Stimulated activated CD8-positive, alpha-beta memory T cell treated with anti-CD3 and anti-CD28 coated beads, Interleukin-4, amount 100 ng/mL, for 1 hour (primary cell): ENCODE measurements around the gene AHI1.

Experiments
- DNase-seq, 2 donors: peaks; one replicate each; pipeline ENCODE4 v3.0.0-alpha.2; 2020; ENCODE audit warnings: low read depth in 2 of 2, low spot score in 1 of 2

Gene AHI1

DNA sequence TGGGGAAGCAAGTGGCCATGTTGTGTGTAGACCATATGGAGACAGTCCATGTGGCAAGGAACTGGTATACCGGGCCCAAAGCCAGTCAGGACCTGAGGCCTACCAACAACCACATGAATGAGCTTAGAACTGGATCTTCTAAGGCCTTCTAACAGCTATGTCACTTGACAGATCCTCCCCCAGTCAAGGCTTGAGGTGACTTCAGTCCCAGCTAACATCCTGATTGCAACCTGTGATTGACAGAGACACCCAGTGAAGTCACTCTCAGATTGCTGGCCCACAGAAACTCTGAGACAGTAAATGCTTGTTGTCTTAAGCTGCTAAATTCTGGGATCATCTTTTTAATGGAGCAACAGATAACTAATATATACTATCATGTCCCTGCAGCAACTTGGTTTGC, 32.9 kb downstream of the AHI1 start:
- no peak for DNase-seq

DNA sequence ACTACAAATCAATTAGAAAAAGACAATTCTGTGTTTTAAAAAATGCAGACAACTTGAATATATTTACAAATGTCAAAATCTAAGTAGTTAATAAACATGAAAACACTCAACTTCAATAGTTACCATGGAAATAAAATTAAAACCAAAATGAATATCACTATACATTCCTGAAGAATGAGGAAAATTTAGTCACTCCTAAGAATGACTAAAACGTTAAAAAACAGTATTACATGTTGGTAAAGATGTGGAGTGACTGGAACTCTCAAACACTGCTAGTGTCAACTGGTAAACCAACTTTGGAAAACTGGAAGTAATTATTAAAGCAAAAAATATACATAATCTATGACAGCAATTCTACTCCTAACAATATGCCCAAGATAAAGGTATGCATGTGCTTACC, 36.3 kb downstream of the AHI1 start:
- DNase-seq: no peak

DNA sequence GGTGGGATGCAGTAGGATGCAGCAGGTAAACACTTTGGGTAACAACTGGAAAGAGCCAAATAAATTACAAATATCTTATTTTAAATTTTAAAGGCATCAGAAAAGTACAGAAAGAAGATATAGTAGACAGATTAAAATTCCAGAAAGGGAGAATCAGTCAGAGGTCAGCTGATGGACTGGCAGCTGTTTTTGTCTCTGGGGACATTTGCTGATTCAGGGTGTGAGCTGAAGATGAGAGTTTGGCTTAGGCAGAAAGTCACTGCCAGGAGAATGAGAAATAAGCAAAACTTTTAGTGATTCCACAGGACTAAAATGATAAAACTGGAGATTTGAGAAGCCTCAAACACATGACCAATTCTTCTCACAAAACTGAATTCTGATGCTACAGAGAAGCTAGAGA, 39.5 kb downstream of the AHI1 start:
- DNase-seq: no peak

DNA sequence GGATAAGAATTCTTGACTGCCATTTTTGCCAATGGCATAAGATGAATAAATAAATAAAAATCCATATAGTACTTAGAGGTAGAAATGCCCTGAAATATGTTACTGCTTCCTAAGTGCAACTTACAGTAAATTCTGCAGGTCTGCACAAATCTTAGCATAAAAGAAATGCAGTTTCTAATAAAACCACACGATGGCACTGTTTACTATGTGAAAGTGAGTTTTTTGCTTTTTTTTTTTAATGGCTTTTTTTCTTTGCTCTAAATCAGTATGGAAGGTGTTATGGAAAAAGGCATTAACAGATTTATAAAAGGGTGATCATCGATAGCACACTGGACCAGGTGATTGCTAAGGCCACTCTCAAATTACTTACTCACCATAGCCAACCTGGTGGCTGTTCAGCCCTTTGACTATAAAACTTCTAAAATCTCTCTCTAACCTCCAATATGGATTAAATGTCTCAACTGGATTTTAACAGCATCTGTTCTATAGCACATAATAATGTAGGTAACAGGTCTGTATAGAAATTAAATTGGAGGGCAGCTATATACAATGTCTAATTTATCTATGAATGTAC, 45.8 kb downstream of the AHI1 start:
- DNase-seq: no peak

DNA sequence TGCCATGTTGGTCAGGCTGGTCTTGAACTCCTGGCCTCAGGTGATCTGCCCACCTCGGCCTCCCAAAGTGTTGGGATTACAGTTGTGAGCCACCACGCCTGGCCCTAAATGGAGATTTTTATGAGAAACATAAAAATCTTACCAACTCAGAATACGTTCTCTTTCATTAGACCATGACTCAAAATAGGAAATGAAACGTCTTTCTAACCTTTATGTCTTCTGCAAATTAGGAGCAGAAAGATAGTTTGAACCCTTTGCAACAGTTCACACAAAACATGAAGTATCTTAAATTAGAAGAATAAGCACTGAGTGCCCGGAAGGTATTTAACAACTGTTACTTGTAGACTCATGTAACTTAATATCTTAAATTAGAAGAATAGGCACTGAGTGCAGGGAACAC, 48.3 kb downstream of the AHI1 start:
- no peak for DNase-seq

DNA sequence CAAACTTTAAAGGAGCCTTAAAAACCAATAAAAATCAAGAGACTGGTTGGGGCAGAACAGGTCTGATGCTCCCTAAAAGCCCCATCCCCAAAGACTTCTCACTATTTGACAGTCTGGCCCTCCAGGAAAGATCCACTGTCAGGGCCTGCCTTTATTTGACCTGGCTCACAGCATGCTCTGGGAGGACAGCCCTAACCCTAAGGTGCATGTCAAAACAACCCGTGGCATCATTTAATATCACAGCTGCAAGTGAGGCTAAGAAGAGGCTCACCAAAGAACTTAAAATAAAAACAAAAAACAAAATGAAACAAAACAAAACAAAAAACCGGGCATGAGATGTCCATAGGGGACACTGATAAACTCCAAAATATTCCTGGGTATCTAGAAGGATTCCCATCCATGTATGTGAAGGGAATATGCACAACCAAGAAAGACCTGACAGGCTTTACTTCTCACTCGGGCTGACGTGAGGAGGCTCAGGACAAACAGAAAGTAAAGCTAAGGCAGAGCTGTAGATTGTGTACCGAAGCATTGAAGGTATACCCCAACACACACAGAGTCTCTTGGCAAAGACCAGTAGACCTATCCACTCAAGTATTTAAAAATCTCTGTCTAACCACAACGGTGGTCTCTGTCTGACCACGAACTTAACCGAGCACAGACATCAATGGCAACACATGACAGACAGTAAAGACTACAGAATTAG, 57.3 kb downstream of the AHI1 start:
- no peak for DNase-seq

DNA sequence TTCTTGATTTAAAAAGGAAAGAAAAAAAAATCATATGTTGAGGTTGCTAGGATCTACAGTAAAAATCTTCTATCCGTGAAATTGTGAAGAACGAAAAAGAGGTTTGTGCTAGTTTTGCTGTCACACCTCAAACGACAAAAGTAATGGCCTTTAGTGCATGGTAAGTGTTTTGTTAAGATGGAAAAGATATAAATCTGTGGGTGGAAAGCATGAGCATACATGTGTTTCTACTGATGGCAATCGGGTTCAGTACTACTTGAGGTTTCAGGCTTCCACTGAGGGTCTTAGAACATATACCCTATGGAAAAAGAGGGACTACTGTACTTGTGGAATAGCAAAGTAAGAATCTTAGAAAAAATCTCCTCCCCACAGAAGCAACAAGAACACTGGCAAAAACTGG, 58.0 kb downstream of the AHI1 start:
- DNase-seq: no peak

DNA sequence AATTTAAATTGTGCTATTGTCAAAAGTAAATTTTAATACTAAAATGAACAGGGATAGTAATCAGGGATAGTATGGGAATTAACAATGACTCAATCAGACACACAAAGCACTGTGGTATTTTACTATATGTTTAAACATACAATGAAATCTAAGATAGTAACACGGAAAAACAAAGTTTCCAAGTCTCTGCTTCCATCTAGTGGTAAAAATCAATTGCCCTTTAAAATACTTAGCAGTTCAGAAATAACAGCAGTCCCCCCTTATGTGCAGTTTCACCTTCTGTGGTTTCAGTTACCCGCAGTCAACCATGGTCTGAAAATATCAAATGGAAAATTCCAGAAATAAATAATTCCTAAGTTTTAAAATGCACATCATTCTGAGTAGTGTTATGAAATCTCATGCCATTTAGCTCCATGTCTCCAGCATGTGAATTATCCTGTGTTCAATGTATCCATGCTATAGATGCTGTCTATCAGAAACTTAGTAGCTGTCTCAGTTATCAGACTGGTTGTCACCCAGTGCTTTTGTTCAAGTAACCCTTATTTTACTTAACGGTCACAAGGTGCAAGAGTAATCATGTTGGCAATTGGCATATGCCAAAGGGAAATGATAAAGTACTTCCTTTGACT, 58.5 kb downstream of the AHI1 start:
- DNase-seq: no peak

DNA sequence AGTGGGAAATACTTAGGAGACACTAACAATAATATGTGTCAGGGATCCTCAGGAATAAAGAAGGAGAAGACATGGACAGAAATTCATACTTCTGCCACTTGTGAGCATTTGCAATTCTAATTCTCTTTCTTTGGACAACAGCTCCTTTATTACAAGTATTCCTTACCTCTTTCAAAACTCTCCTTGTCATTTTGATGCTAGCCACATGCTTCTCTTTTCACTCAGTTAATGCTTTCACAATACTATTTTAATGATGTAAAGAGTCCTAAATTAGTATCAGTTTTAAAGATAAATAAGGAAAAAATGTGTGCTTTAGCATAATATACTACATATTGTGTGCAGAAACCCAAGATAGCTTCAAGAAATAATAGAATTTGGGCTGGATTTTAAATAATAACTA, 62.5 kb downstream of the AHI1 start:
- DNase-seq: no peak

DNA sequence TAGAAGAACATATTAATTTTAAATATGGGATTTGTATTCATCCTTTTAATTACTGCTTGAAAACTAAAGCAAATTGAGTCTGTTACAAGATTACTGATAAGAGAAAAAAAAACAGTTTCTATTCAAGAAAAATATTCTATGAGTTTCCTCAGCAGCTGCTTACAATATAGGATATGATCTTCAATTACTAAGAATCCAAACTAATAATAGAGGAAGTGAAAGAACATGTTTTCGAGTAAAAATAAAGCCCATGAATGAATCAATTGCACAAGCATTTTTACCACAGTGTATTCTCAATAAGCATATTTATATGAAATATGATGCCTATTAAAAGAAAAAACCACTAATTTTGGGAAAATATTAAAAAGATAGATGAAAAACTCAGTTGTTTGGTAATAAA, 63.4 kb downstream of the AHI1 start:
- no peak for DNase-seq

DNA sequence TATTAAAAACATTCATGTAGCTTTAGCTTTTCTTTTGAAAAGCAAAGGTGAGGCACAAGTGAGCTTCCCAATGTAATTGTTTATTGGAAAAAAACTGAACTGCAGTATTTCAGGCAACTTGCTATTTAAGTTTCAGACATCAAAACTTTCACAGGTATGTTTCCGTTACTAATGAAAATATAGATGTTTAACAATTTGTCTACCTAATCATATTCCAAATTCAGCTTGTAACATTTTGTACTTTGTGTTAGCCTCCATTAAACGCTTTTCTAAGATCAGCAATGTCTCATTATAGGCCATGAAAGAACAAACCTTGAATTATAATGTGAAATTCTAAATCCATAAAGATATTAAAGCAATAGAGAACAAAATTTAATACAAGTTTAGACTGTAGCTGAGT, 69.5 kb downstream of the AHI1 start:
- no peak for DNase-seq

DNA sequence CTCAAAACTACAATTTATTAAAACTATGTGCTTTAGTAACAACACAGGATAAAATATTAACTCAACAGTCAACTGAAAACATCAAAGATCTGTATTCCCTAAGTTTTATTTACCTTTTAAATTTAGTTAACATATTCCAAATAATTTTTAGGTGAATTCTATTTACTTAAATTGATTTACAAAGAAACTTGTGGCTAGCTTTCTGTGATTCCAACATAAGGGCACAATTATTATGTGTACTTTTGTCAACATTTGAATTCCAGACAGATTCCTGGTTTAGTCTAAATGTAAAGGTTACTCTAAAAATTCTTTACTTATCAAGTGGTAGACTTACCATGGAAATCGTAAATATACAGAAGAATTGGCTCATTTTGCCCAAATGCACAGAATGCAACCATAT, 70.7 kb downstream of the AHI1 start:
- DNase-seq: no peak

DNA sequence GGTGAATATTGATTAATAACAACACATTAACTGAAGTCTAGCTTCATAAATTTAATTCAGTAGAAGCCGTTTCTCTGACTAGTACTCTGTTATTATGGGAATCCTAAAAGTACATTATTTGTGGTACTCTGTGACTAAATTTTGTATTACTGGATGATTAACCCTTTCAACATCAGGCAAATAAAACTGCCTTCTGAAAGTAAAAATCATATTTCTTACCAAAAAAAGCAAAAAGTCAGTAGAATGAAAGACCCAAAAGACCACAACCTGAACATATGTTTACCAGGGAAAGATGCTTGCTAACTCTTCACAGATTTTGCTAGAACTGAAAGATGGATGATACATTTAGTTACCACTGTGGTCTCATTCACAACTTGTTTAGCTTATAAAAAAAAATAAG, 73.2 kb downstream of the AHI1 start:
- DNase-seq: no peak

DNA sequence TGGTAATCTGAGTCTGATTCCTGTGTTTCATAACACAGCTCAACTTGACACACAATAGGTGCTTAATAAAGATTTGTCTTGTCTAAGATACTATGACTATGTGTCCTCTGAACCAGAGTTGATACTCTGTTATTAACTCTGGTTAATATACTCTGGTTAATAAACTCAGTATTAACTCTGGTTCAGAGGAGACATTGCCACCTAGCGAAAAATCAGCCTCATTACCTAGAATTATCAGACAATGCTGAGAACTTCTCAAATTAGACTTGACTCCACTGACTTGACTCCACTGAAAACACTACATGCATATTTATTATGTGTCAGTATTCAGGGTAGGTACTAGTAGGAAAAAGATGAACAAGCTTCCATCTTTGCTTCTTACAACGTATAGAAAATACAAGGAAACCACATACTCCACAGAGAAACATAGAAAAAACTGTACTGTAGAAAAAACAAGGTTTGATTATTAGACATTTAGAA, 73.9 kb downstream of the AHI1 start:
- DNase-seq: no peak

DNA sequence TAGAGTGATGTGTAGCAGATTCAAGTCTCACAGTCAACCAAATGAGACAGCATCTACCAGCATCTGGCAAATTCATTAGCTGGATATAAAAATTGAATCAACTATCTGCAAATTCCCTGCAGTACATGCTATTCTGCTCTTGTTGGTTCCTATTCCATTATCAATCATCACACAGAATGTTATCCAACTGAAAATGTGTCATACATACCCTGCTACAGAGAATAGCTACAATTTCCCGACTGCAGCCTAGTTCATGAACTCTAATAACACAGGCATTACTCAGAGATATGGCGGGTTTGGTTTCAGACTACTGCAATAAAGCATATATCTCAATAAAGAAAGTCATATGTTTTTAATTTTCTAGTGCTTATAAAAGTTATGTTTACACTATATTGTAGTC, 78.4 kb downstream of the AHI1 start:
- no peak for DNase-seq

DNA sequence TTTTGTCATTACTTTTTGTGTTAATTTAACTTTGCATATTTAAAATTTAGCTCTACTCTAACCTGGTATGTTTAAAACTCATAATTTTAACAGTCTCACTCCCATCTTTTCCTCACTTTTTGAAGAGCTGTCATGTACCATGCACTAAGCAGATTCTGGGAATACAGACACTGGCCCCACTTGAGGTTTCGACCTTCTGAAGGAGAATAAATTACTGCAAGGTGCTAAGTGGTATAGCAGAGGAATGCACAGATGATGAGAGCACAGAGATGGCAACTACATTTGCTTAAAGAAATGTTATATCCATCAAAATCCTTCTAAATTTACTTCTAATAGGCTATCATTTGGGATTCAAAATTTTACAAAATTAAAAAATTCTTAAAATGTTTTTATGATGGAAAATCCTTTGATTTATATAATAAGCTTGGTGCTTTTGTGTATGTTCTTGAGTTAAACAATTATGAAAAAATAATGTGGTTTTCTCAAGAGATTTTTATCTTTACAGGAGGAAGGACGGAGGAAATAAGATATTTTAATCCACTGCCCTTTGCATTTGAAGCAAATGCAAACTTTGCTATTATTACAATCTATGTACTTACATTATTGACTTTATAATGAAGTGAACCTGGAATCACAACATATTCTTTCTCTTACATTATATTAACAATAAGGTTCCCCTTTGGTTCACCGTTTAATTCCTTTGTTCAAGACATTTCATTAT, 79.3 kb downstream of the AHI1 start:
- no peak for DNase-seq

DNA sequence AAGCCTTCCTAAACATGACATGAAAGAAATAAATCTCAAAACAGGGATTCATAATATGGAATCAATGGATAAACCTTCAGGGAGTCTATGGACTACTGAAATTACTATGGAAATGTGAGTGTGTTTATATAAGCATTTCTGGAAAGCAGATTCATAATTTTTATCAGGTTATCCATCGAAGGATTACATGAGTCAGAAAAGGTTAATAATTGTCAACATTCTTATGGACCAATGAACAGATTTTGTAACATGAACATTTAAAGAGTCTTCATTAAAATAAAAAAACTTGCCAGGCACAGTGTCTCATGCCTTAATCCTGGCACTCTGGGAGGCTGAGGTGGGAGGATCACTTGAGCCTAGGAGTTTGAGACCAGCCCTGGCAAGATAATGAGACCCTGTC, 84.8 kb downstream of the AHI1 start:
- DNase-seq: no peak

DNA sequence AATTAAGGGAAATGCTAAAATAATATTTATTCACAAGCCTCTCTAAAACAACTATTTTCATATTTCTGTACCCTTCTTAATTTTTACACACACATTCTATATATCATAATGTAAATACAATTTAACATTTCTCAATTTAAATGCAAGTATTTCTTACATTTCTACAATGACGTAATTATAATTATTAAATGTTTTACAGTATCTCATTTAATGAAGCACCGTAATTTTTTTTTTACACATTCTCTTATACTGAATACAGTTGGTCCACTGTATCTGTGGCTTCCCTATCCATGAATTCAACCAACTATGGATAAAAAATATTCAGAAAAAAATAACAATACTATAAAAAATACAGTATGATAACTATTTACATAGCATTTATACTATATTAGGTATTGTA, 85.7 kb downstream of the AHI1 start:
- no peak for DNase-seq

DNA sequence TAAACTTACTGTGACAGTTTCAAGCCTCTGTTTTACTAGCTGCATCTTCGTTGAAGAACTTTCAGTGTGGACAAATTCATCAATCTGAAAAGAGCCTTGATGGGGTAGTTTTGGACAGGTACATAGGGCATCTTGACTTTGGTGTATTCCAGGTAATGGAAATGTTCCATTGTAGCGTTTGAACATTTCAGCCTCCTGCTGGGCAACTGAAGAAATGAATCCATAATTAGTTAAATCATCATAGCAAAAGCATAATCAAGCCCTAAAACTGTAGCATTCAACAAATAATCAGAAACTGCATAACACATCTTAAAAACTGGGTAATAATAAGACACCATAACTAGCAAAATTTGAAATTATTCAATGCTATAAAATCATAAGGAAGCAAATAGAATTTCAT, 86.2 kb downstream of the AHI1 start:
- DNase-seq: no peak

DNA sequence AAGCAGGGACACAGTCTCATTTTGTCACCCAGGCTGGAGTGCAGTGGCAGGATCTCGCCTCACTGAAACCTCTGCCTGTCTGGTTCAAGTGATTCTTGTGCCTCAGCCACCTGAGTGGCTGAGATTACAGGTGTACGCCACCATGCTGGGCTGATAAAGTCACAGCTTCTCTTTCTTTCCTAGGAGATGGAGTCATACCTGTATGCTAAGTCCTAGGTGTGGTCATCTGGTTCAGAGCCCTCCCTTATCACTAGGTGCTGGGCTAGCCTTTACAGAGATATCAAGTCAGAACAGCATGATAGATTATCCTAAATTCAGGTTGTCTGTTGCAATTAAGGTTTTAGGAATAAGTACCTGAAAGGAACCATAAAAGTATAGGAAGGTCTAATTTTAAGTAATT, 86.7 kb downstream of the AHI1 start:
- no peak for DNase-seq

DNA sequence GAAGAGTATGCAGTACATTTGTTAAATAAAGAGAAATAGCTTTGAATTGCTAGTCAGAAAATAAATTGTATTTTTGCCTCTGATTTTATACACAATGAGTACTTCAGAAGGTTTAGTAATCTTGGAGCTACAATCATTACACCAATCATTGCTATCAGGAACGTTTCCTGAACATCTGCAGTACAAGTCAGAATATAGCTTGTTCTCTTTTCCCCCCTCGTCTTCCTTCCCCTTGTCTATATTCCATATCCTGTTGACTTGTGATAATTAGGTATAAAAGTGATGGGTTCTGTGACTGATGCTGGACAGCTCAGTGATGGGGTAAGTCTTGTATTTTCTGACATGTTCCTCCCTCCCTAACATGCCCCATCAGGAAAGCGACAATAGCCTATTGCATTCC, 94.0 kb downstream of the AHI1 start:
- no peak for DNase-seq

DNA sequence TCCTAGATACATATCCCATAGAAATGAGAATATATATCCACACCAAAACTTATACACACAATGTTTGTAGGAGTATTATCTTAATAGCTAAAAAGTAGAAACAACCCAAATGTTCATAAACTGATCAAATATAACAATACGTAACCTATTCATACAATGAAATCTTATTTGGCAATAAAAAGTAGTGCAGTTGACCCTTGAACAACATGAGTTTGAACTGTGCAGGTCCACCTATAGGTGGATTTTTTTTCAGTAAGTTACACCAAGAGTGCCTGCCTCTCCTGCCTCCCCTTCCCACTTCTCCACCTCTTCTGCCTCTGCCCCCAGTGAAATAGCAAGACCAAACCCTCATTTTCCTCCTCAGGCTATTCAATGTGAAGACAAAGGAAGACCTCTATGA, 95.2 kb downstream of the AHI1 start:
- no peak for DNase-seq
